Left ventricle myocardium inferior (tissue), 1 donor: ENCODE measurements around the gene KRI1. TPM values are rescaled to one million over a fixed set of nuclear protein-coding genes. Genes with fewer than 3 reads are reported as not detected.
"Not testable (repeated sequence)": the region's sequence is repeated elsewhere in the genome, so short reads cannot be mapped to it uniquely, and the experiment has no call there.

ENCODE experiments used
- DNase-seq: peaks from one replicate; pipeline ENCODE4 v3.0.0-alpha.2; 2020
- H3K27ac ChIP-seq: fragments of 200-600 bp; replicated peaks from 2 replicates; pipeline ENCODE4 v1.8.0; 2021
- H3K27me3 ChIP-seq: fragments of 200-600 bp; 2 replicates; pipeline ENCODE4 v1.8.0; 2021; ENCODE audit warnings: low read depth
- H3K36me3 ChIP-seq: fragments of 200-600 bp; 2 replicates; pipeline ENCODE4 v1.8.0; 2021
- H3K4me1 ChIP-seq: fragments of 200-600 bp; 2 replicates; pipeline ENCODE4 v1.8.0; 2021
- H3K4me3 ChIP-seq: fragments of 200-600 bp; 2 replicates; pipeline ENCODE4 v1.8.0; 2021; ENCODE audit warnings: mild to moderate bottlenecking, moderate library complexity
- H3K9me3 ChIP-seq: fragments of 200-600 bp; replicated peaks from 2 replicates; pipeline ENCODE4 v1.8.0; 2021
- CTCF ChIP-seq: fragments of 200-600 bp; IDR thresholded peaks from 2 replicates; pipeline ENCODE4 v1.8.0; 2021; ENCODE audit warnings: antibody characterized with exemption, mild to moderate bottlenecking, borderline replicate concordance
- intact Hi-C: fragments of 100-400 bp; cut with micrococcal nuclease; formaldehyde crosslinking; loops from one replicate; pipeline ENCODE4 v1.11.0; 2022
- total RNA-seq: library from RNA; stranded (reverse); fragmentation: NEBNext Ultra II Directional; extraction: Animal tissue kit (Norgen Biotek cat#: 25700); gene quantifications from one replicate; pipeline ENCODE4 v1.2.1, GENCODE V29; 2021
- donor health status: DM: no; HTN: yes; CAD: no; lungs with severe emphysema.

KRI1 gene
- total RNA-seq, 1 donor from 2014 or later, result 10.2 TPM

GRCh38 chr19:10554760-10555609, 10.8 kb downstream of the KRI1 start:
- intact Hi-C loops, result no loop called here
- no peak for TF ChIP-seq CTCF

GRCh38 chr19:10553943-10554381, 11.8 kb downstream of the KRI1 start:
- Histone ChIP-seq H3K36me3 (peaks cover 100% of the 10 kb centered on the region), H3K9me3 (no peaks in the 10 kb centered on the region), H3K4me1 (no peaks in the 10 kb centered on the region), H3K27ac (no peak overlapping the region), H3K27me3 (no peaks in the 10 kb centered on the region), H3K4me3 (no peak overlapping the region)
- no peak for DNase-seq
- intact Hi-C loops, result no loop called here
- no peak for TF ChIP-seq CTCF

More at GRCh38 chr19:10554760-10555609, 10.8 kb downstream of the KRI1 start:
- Histone ChIP-seq H3K36me3 (peaks cover 100% of the 10 kb centered on the region), H3K9me3 (no peaks in the 10 kb centered on the region), H3K27me3 (no peaks in the 10 kb centered on the region), H3K4me3 (no peak overlapping the region), H3K27ac (no peak overlapping the region), H3K4me1 (no peaks in the 10 kb centered on the region)
- no peak for DNase-seq

GRCh38 chr19:10553087-10553667, 12.6 kb downstream of the KRI1 start:
- Histone ChIP-seq H3K4me3 (no peak overlapping the region), H3K9me3 (no peaks in the 10 kb centered on the region)

GRCh38 chr19:10552510-10553053, 13.2 kb downstream of the KRI1 start:
- no peaks in the 10 kb centered on the region for H3K27me3 ChIP-seq
- H3K36me3 ChIP-seq, result peaks cover 100% of the 10 kb centered on the region
- intact Hi-C loops, result no loop called here
- H3K9me3 ChIP-seq, result no peaks in the 10 kb centered on the region
- no peak for TF ChIP-seq CTCF
- H3K27ac ChIP-seq, result no peak overlapping the region
- no peak overlapping the region for H3K4me3 ChIP-seq
- H3K4me1 ChIP-seq, result no peaks in the 10 kb centered on the region
- DNase-seq, result no peak

More at GRCh38 chr19:10553087-10553667, 12.6 kb downstream of the KRI1 start:
- no peak for DNase-seq
- Histone ChIP-seq H3K27me3 (no peaks in the 10 kb centered on the region), H3K4me1 (no peaks in the 10 kb centered on the region), H3K27ac (no peak overlapping the region), H3K36me3 (peaks cover 100% of the 10 kb centered on the region)
- TF ChIP-seq CTCF, result no peak
- intact Hi-C loops, result no loop called here

GRCh38 chr19:10551698-10552301, 14.0 kb downstream of the KRI1 start:
- H3K4me3 ChIP-seq, result no peak overlapping the region
- peaks cover 98% of the 10 kb centered on the region for H3K36me3 ChIP-seq
- no peak for DNase-seq
- H3K4me1 ChIP-seq, result no peaks in the 10 kb centered on the region
- no peaks in the 10 kb centered on the region for H3K27me3 ChIP-seq
- no peaks in the 10 kb centered on the region for H3K9me3 ChIP-seq
- intact Hi-C loops, result no loop called here
- no peak for TF ChIP-seq CTCF
- H3K27ac ChIP-seq, result no peak overlapping the region

- H3K4me3 ChIP-seq, H3K4me1 ChIP-seq, DNase-seq, intact Hi-C loops, H3K27me3 ChIP-seq, H3K9me3 ChIP-seq, H3K27ac ChIP-seq: not testable (repeated sequence)
- H3K36me3 ChIP-seq, result peaks cover 94% of the 10 kb centered on the region
Observed at GRCh38 chr19:10551006-10551405, 14.8 kb downstream of the KRI1 start.
